H9 (cell line): ENCODE measurements around the gene HTR1E. TPM values are rescaled to one million over a fixed set of nuclear protein-coding genes. Genes with fewer than 3 reads are reported as not detected.

Experiments used
- DNase-seq: peaks from one replicate; pipeline ENCODE4 v3.0.0-alpha.2; 2017
- H2AFZ ChIP-seq: one replicate; pipeline ENCODE4 v1.6.1; 2013; ENCODE audit warnings: mild to moderate bottlenecking, low read length, control low read depth, moderate library complexity
- H2AK5ac ChIP-seq: 2 replicates; pipeline ENCODE4 v1.6.1; 2013; ENCODE audit warnings: low read length, control low read depth, mixed read lengths; ENCODE audit not compliant: insufficient read length
- H2BK120ac ChIP-seq: one replicate; pipeline ENCODE4 v1.6.1; 2013; ENCODE audit warnings: low read depth, mild to moderate bottlenecking, low read length, control low read depth, inconsistent platforms; ENCODE audit not compliant: poor library complexity, severe bottlenecking
- H2BK12ac ChIP-seq: 2 replicates; pipeline ENCODE4 v1.6.1; 2013; ENCODE audit warnings: low read length, control low read depth, mixed read lengths, low read depth; ENCODE audit not compliant: insufficient read length
- H2BK15ac ChIP-seq: 2 replicates; pipeline ENCODE4 v1.6.1; 2013; ENCODE audit warnings: low read depth, low read length, control low read depth
- H2BK20ac ChIP-seq: one replicate; pipeline ENCODE4 v1.6.1; 2013; ENCODE audit warnings: low read depth, mild to moderate bottlenecking, low read length, control low read depth, inconsistent platforms; ENCODE audit not compliant: poor library complexity, severe bottlenecking
- H2BK5ac ChIP-seq: 2 replicates; pipeline ENCODE4 v1.6.1; 2013; ENCODE audit warnings: low read length, control low read depth, mixed read lengths; ENCODE audit not compliant: insufficient read length
- H3K14ac ChIP-seq: 2 replicates; pipeline ENCODE4 v1.6.1; 2013; ENCODE audit warnings: low read length, control low read depth; ENCODE audit not compliant: insufficient read depth
- H3K18ac ChIP-seq: 2 replicates; pipeline ENCODE4 v1.6.1; 2013; ENCODE audit warnings: low read depth, mild to moderate bottlenecking, mixed read lengths, low read length, control low read depth; ENCODE audit not compliant: insufficient read length
- H3K23ac ChIP-seq: 2 replicates; pipeline ENCODE4 v1.6.1; 2013; ENCODE audit warnings: low read length, control low read depth, mixed read lengths, low read depth; ENCODE audit not compliant: insufficient read length
- H3K23me2 ChIP-seq: 2 replicates; pipeline ENCODE4 v1.6.1; 2013; ENCODE audit warnings: low read depth, mild to moderate bottlenecking, mixed read lengths, low read length, control low read depth; ENCODE audit not compliant: insufficient read length, poor library complexity, severe bottlenecking
- H3K27ac ChIP-seq: 2 replicates; pipeline ENCODE4 v1.5.1; 2013; ENCODE audit warnings: low read length, control low read depth, mixed read lengths, low read depth; ENCODE audit not compliant: insufficient read length
- H3K27me3 ChIP-seq: 2 replicates; pipeline ENCODE4 v1.6.1; 2013; ENCODE audit warnings: low read length, control low read depth, inconsistent platforms; ENCODE audit not compliant: insufficient read depth
- H3K4ac ChIP-seq: 2 replicates; pipeline ENCODE4 v1.6.1; 2013; ENCODE audit warnings: low read depth, mild to moderate bottlenecking, control low read depth, inconsistent platforms, low read length, moderate library complexity
- H3K4me1 ChIP-seq: 2 replicates; pipeline ENCODE4 v1.6.1; 2013; ENCODE audit warnings: low read length, control low read depth, inconsistent platforms; ENCODE audit not compliant: insufficient read depth
- H3K4me2 ChIP-seq: 2 replicates; pipeline ENCODE4 v1.6.1; 2013; ENCODE audit warnings: low read length, control low read depth, mixed read lengths; ENCODE audit not compliant: insufficient read length, insufficient read depth
- H3K56ac ChIP-seq: 2 replicates; pipeline ENCODE4 v1.6.1; 2013; ENCODE audit warnings: low read depth, mild to moderate bottlenecking, mixed read lengths, low read length, control low read depth; ENCODE audit not compliant: insufficient read length
- H3K79me1 ChIP-seq: 2 replicates; pipeline ENCODE4 v1.6.1; 2013; ENCODE audit warnings: low read depth, mild to moderate bottlenecking, moderate library complexity, low read length, control low read depth, inconsistent platforms; ENCODE audit not compliant: insufficient read depth, poor library complexity, severe bottlenecking
- H3K79me2 ChIP-seq: 2 replicates; pipeline ENCODE4 v1.6.1; 2013; ENCODE audit warnings: low read length, control low read depth, inconsistent platforms; ENCODE audit not compliant: insufficient read depth
- H3K9ac ChIP-seq: 2 replicates; pipeline ENCODE4 v1.6.1; 2013; ENCODE audit warnings: low read length, control low read depth, mixed read lengths; ENCODE audit not compliant: insufficient read length; ENCODE audit errors: extremely low read depth
- H3K9me3 ChIP-seq: one replicate; pipeline ENCODE4 v1.6.1; 2013; ENCODE audit warnings: low read depth, low read length, inconsistent platforms; ENCODE audit not compliant: control insufficient read depth
- H3T11ph ChIP-seq: one replicate; pipeline ENCODE4 v1.6.1; 2013; ENCODE audit warnings: mild to moderate bottlenecking, low read length, control low read depth, inconsistent platforms
- H4K20me1 ChIP-seq: one replicate; pipeline ENCODE4 v1.6.1; 2013; ENCODE audit not compliant: control insufficient read depth, insufficient read length, insufficient read depth
- H4K5ac ChIP-seq: 2 replicates; pipeline ENCODE4 v1.6.1; 2013; ENCODE audit warnings: low read depth, mild to moderate bottlenecking, mixed read lengths, low read length, control low read depth; ENCODE audit not compliant: insufficient read length
- H4K8ac ChIP-seq: replicated peaks from 2 replicates; pipeline ENCODE4 v1.6.1; 2013; ENCODE audit warnings: low read length, control low read depth, mixed read lengths, low read depth; ENCODE audit not compliant: insufficient read length
- H4K91ac ChIP-seq: 2 replicates; pipeline ENCODE4 v1.6.1; 2013; ENCODE audit warnings: low read depth, mild to moderate bottlenecking, moderate library complexity, mixed read lengths, low read length, control low read depth; ENCODE audit not compliant: insufficient read length
- H3K27ac Mint-ChIP-seq, 3 experiments: 2 replicates in 2 of 3; 3 replicates in 1 of 3; pipeline ENCODE4 v1.8.0; 2020 to 2021; ENCODE audit warnings: mixed read lengths in 3 of 3, mild to moderate bottlenecking in 1 of 3, moderate library complexity in 1 of 3
- H3K27me3 Mint-ChIP-seq: 2 replicates; pipeline ENCODE4 v1.8.0; 2021; ENCODE audit warnings: low read depth, mild to moderate bottlenecking, moderate library complexity, mixed read lengths
- H3K36me3 Mint-ChIP-seq, 3 experiments: 2 replicates in 2 of 3; 3 replicates in 1 of 3; pipeline ENCODE4 v1.8.0; 2020 to 2021; ENCODE audit warnings: low read depth in 3 of 3, mixed read lengths in 3 of 3; ENCODE audit not compliant: insufficient read depth in 1 of 3
- H3K4me1 Mint-ChIP-seq, 2 experiments: 2 replicates each; pipeline ENCODE4 v1.8.0; 2020; ENCODE audit warnings: mixed read lengths in 2 of 2
- H3K4me3 Mint-ChIP-seq, 2 experiments: 2 replicates in 1 of 2; 3 replicates in 1 of 2; pipeline ENCODE4 v1.8.0; 2020 to 2021; ENCODE audit warnings: mild to moderate bottlenecking in 2 of 2, mixed read lengths in 2 of 2, moderate library complexity in 1 of 2
- H3K9me3 Mint-ChIP-seq, 2 experiments: 2 replicates in 1 of 2; 3 replicates in 1 of 2; pipeline ENCODE4 v1.8.0; 2020; ENCODE audit warnings: mild to moderate bottlenecking in 2 of 2, mixed read lengths in 2 of 2, moderate library complexity in 1 of 2
- CTCF ChIP-seq: fragments of 200-600 bp; sonication (generic); conservative IDR thresholded peaks from 3 replicates; pipeline ENCODE4 v1.8.0; 2021; ENCODE audit warnings: antibody characterized with exemption, mild to moderate bottlenecking
- WGBS: extraction: QIAGEN DNeasy Blood & Tissue Kit; methylation state at CpG from one replicate; pipeline ENCODE4 v1.1.7; 2013; ENCODE audit warnings: missing lambda C conversion rate, low lambda C conversion rate, mixed read lengths; ENCODE audit not compliant: insufficient read length; ENCODE audit errors: extremely low coverage; 5-methylcytosine and 5-hydroxymethylcytosine counted together
- total RNA-seq: library from RNA; stranded (reverse); gene quantifications from 2 replicates; pipeline ENCODE4 v1.2.1, GENCODE V29; 2021

The HTR1E gene
- total RNA-seq, 1 experiment from 2014 or later: not detected

GRCh38 chr6:87045521-87046075 is 108.3 kb downstream of the HTR1E start:
- Mint-ChIP-seq H3K4me3 (no peak overlapping the region), H3K27me3 (peaks cover 5% of the 10 kb centered on the region; the same call in 1 of the 2 replicates), H3K4me1 (no peaks in the 10 kb centered on the region), H3K27ac (no peak overlapping the region), H3K9me3 (no peaks in the 10 kb centered on the region; a peak in 2 of 5 replicates), H3K36me3 (no peaks in the 10 kb centered on the region)
- no peak for TF ChIP-seq CTCF
- H3K23me2 ChIP-seq: no peaks in the 10 kb centered on the region
- H3K4ac ChIP-seq: no peak overlapping the region
- WGBS: no CpG with 5 or more reads among the region's 5 CpGs
- no peak overlapping the region for H4K91ac ChIP-seq
- no peak overlapping the region for H2BK5ac ChIP-seq
- no peaks in the 10 kb centered on the region for H3K9me3 ChIP-seq
- no peaks in the 10 kb centered on the region for H3K79me2 ChIP-seq
- no peak for DNase-seq
- no peaks in the 10 kb centered on the region for H4K20me1 ChIP-seq
- H3K4me1 ChIP-seq: no peaks in the 10 kb centered on the region
- H2BK120ac ChIP-seq: no peak overlapping the region
- no peak overlapping the region for H3K18ac ChIP-seq
- no peak overlapping the region for H2BK20ac ChIP-seq
- H2AK5ac ChIP-seq: no peak overlapping the region
- H3K79me1 ChIP-seq: no peaks in the 10 kb centered on the region
- H2BK15ac ChIP-seq: no peak overlapping the region
- H4K5ac ChIP-seq: no peak overlapping the region
- H3K27ac ChIP-seq: no peak overlapping the region
- H3K23ac ChIP-seq: no peak overlapping the region
- no peak overlapping the region for H3K14ac ChIP-seq
- H3T11ph ChIP-seq: no peak overlapping the region
- H3K9ac ChIP-seq: no peak overlapping the region
- no peak overlapping the region for H2BK12ac ChIP-seq
- H2AFZ ChIP-seq: no peak overlapping the region
- no peak overlapping the region for H4K8ac ChIP-seq
- H3K4me2 ChIP-seq: no peak overlapping the region
- H3K56ac ChIP-seq: no peak overlapping the region
- no peaks in the 10 kb centered on the region for H3K27me3 ChIP-seq
